Left cardiac atrium (tissue), 4 donors: Measurements from ENCODE around the gene VWA8. TPM values are rescaled to one million over a fixed set of nuclear protein-coding genes. Genes with fewer than 3 reads are reported as not detected.
"Not testable (repeated sequence)": the region's sequence is repeated elsewhere in the genome, so short reads cannot be mapped to it uniquely, and the experiment has no call there.

Experiments
- ATAC-seq, 2 donors: fragments of 200-7000 bp; cut with Tn5 transposase; one replicate each; pipeline ENCODE4 v1.9.1; 2020; ENCODE audit warnings: mild to moderate bottlenecking in 2 of 2, moderate library complexity in 2 of 2
- DNase-seq: peaks from one replicate; pipeline ENCODE4 v3.0.0-alpha.2; 2020
- intact Hi-C, 2 donors: fragments of 100-400 bp; cut with DNase I; formaldehyde crosslinking; loops; one replicate each; pipeline versions ENCODE4 v1.14.1 to v1.15.1; 2022 to 2023
- total RNA-seq, 2 donors: library from RNA; stranded (reverse); fragmentation: NEBNext Ultra II Directional; extraction: Animal tissue kit (Norgen Biotek cat#: 25700); gene quantifications; one replicate each; pipeline ENCODE4 v1.2.1, GENCODE V29; 2021
- donor health status: DM: no; HTN: yes; CAD: no.
- donor health status: DM: no; HTN: yes; CAD: no; lungs with severe emphysema.
- donor health status: DM: yes; HTN: yes; CAD: no.
- donor health status: Dilated cardiomyopathy.

VWA8 gene
- total RNA-seq, 2 donors from 2014 or later, result 28.2 to 29.9 TPM

DNA sequence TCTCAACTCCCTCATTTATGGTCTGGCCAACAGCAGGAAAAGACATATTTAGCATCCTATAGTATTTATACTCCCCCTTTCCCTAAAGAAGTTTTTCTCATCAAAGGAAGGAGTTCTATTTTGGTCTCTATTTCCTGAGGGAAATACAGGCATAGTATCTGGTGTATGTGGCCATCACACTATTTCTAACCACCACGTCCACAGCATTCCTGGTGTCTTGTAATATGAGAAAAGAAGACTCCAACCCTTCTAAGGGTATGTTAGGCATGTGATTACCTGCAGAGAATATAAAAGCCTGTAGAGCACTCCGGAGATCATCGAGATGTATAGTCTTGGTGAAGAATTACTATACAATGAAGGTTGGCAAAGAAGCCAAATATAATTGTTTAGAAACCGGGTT lies 137.4 kb downstream of the VWA8 start:
- intact Hi-C loops, result no loop called here
- no peak for DNase-seq
- no peak for ATAC-seq

- intact Hi-C loops, result no loop called here
- DNase-seq, result no peak
- ATAC-seq, result no peak
Observed at GRCh38 chr13:41822560-41822959, 138.3 kb downstream of the VWA8 start.

DNA sequence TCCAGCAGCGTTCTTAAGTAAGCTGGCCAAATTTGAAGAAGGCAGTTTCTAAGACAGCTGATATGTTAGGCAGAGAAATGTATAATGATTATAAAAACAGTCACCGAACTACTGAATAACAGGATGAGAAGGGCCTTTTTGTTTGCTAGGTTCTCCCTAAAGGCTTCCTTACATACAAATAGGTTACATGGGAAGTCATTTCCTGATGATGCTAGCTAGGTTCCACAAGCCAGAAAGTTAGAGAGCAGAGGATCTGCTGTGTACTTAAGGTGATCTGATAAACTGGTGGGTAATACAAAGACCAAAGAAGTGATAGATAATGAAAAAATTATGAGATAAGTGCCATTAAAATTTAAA lies 139.7 kb downstream of the VWA8 start:
- DNase-seq, result no peak
- ATAC-seq, result no peak
- intact Hi-C loops, result no loop called here

DNA sequence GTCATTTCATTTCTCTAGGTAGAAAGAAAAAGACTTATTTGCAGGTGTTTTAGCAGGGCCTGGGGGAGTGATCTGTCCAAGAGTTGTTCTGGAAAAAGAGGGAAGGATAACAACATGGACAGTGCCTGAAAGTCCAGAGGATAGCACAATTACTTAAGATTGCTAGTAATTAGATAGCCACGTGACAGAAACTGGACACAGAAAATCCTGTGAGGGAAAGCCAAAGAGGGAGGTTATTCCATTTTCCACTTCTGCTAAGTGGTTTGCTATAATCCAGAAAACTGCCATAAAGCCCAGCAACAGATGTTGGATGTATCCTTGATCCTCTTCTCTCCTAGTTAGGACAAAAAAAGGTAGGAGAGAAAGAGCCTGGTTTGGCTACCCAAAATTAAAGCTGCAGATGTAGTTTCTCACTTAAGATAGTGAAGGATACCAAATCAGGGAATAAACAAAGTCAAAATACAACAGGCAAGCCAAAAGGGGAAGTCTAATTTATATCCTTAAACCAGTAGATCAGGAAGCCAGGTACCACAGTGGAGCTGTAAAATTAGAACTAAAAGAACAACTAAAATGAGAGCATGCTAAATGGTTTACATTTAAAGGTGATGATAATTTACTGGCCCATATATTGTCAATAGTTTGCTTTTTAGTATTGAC lies 140.2 kb downstream of the VWA8 start:
- ATAC-seq (no peak), DNase-seq (no peak)
- intact Hi-C loops, result no loop called here

DNA sequence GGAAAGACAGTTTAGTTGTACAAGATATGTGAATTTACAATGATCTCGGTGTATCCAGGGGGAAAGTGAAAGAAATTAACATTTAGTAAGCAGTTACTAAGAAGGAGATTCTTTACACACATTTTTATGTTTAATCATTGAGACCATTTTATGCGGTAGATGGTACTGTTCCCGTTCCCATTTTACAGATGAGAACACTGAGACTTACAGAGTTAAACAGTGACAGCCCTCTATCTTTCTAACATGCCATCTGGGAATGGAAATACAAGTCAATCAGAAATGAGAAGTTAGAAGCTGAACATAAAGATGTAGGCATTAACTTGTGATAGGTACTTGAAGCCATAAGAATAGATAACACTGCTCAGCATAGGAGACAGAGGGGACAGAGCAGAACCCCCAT lies 144.9 kb downstream of the VWA8 start:
- DNase-seq, result no peak
- no peak for ATAC-seq
- intact Hi-C loops, result no loop called here

DNA sequence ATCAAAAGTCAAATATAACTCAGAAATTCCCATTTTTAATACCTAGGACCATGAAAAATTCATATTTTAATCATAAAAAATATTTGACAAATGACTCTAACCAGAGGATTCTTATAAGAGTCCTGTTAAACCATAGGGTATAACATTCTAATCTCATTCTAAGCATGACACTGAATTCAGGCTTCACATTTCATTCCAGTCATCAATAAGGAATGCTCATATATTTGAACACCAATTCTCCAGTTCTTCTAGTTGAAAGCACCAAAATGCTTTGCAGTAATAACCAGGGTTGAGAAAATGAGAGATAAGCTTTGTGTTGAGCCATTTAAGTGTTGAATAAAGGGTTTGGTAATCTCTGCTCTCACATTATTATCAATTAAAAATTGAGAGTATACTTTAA lies 147.5 kb downstream of the VWA8 start:
- intact Hi-C loops, result no loop called here
- DNase-seq (no peak), ATAC-seq (no peak)

DNA sequence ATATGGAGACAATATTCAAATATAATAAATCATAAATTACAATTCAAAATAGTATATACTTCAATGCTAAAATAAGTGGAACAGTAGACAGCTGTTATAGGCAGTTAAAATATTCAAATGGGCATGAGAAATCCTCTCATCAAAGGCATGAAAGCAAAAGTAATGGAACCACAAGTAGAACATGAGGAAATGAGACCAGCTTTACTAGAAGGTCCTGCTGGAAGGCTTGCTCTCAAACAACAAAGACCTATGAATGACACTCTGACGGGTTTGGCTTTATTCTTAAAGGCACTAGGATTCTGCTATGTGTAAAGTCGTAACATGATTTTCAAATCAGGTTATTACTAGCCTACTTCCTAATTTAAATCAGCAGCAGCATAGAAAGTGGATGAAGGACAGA lies 148.1 kb downstream of the VWA8 start:
- no peak for ATAC-seq
- intact Hi-C loops, result no loop called here
- no peak for DNase-seq

DNA sequence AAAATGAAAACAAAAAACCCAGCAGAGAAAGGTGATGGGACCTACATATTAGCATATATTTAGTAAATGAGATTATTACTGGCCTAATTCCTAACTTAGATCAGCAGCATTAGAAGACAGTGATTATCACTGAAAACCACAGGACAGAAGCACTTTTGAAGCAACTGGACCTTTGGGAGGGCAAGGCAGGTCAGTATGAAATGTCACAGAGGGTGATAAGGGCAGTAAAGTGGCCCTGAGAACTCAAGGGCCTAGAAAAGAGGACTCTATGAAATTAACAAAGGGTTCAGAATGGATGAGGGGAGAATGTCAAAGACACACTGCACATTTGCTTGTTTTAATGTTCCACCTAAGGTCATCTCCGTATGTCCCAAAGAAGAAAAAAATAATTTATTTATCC lies 148.7 kb downstream of the VWA8 start:
- DNase-seq, result no peak
- intact Hi-C loops, result no loop called here
- ATAC-seq, result no peak

DNA sequence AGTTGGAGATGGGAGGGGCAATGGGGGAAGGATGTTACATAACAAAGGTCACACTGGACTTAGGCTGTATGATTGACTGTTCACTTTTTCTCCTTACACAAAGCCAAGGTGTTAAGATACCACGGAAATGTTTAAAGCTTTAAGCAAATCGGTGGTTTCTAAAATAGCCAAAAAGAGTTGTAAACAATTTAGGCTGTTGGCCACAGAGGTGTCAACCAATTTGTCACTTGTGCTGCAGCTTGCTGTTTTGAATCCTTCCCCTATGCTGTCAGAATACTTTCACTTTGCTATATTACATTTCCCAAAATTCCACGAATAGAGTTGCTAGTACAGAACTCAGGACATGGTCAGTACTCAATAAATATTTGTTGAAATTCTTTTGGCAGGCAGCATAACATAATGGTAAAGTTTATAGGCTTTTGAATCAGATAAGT lies 149.3 kb downstream of the VWA8 start:
- peak in 1 of 2 donors; percentile 53 for ATAC-seq
- no peak for DNase-seq
- intact Hi-C loops, result no loop called here

- intact Hi-C loops, result no loop called here
- ATAC-seq (no peak), DNase-seq (no peak)
Observed at GRCh38 chr13:41809962-41810361, 150.9 kb downstream of the VWA8 start.

DNA sequence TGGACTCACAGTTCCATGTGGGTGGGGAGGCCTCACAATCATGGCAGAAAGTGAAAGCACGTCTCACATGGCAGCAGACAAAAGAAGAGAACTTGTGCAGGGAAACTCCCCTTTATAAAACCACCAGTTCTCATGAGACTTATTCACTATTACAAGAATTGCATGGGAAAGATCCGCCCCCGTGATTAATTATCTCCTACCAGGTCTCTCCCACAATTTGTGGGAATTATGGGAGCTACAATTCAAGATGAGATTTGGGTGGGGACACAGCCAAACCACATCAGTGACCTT lies 157.5 kb downstream of the VWA8 start:
- ATAC-seq, intact Hi-C loops, DNase-seq: not testable (repeated sequence)

- intact Hi-C loops, result no loop called here
- DNase-seq, result no peak
- no peak for ATAC-seq
Observed at GRCh38 chr13:41802684-41803444, 158.0 kb downstream of the VWA8 start.

GRCh38 chr13:41802043-41802683 lies 158.7 kb downstream of the VWA8 start:
- ATAC-seq (no peak), DNase-seq (no peak)
- intact Hi-C loops, result no loop called here

- intact Hi-C loops, result no loop called here
- no peak for DNase-seq
- no peak for ATAC-seq
Observed at GRCh38 chr13:41791056-41791455, 169.9 kb downstream of the VWA8 start.

GRCh38 chr13:41788552-41788951 lies 172.4 kb downstream of the VWA8 start:
- DNase-seq, result no peak
- intact Hi-C loops, result no loop called here
- peak; percentile 38 to 57 for ATAC-seq

DNA sequence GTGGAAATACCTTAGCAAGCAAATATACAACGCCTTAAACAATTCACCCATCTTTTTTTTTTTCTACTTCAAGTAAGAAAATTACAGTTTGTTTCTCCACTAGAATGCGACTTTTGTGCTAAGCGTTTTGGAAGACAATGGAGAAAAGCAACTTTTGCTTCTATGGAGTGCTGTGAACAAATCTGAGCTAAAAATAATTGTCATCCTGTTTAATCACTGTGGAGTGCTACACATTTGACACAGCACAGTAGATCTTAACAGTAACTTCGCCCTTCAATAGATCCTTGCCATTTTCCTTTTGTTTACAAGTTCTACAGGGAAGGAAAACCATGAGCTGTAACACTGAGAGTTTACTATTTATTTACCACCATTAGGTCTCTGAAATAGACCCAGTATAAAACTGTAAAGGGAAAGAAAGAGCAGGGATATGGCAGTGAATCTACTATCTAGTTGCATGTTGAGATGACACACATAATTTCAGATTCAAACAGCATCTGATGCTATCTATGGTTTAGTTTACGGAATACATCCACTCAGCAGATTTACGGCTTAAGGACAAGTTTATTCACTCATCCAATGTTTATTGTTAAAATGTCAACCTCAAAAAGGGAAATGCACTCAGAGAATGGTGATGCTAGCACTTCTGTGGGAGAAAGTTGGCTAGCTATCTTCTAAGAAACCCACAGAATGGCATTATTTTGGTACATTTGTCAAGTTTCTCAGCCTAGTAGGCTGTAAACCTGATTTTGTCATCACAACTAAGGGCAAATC lies 175.3 kb downstream of the VWA8 start:
- intact Hi-C loops, result no loop called here
- DNase-seq (no peak), ATAC-seq (no peak)

- ATAC-seq (no peak), DNase-seq (no peak)
- intact Hi-C loops, result no loop called here
Observed at GRCh38 chr13:41782086-41782485, 178.8 kb downstream of the VWA8 start.

DNA sequence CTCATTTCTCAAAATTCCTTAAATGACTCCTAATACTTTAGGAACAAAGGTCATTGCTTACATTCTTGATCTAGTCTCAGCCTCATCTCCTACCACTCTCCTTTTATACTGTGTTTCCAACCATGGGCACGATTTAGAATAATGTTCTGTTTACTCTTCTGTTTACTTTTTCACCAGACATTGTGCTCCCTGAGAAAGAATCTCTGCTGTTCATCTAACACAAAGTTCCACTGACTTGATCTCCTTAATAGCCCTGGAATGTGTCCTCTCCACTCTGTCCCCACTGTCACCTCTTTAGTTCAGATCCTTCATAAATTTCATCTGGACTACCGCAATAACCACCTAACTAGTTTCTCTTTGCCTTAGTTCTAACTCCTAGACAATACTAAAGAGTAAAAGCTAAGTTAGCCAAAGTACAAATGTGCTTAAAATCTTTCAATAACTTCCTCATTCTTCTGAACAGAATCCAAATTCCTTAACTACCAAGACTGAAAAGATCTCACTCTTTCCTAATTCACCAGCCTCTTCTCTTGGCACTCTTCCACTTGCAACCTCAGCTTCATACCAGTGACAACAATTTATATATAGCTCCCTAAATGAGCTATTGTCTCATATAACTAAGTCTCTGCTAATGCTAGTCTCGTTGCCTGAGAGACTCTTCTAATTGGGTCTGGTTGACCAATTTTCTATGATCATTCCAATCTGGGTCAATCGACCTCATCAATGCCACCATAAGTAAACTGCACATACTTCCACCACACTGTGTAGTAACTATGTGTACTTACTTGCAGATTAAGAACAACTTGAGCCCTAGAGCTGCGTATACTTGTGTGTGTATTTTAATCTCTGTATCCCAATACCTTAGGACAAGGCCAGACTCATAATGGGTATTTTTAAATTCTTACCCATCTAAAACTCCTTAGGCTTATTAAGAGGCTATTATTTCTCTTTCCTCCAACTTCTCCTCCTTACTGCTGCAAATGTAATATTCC lies 179.9 kb downstream of the VWA8 start:
- intact Hi-C loops, result no loop called here
- no peak for DNase-seq
- ATAC-seq, result peak; percentile 47 to 71

GRCh38 chr13:41775251-41775650 lies 185.7 kb downstream of the VWA8 start:
- no peak for DNase-seq
- intact Hi-C loops, result no loop called here
- no peak for ATAC-seq
